Trophoblast cell (in vitro differentiated cells and primary cell): ENCODE results near the gene WIPF2.
"Not testable (repeated sequence)": the region's sequence is repeated elsewhere in the genome, so short reads cannot be mapped to it uniquely, and the experiment has no call there.

Experiments used
- DNase-seq, 2 donors: peaks; one replicate each; pipeline ENCODE4 v3.0.0-alpha.2; 2016
- H2AFZ ChIP-seq: 2 replicates; pipeline ENCODE4 v1.6.1; 2013; ENCODE audit warnings: low read length, moderate library complexity, mild to moderate bottlenecking; ENCODE audit not compliant: insufficient read depth, poor library complexity
- H2AK5ac ChIP-seq: 2 replicates; pipeline ENCODE4 v1.6.1; 2013; ENCODE audit warnings: mild to moderate bottlenecking, low read length
- H2BK120ac ChIP-seq: 2 replicates; pipeline ENCODE4 v1.6.1; 2013; ENCODE audit warnings: low read length, mild to moderate bottlenecking, moderate library complexity; ENCODE audit not compliant: insufficient read depth, poor library complexity
- H2BK12ac ChIP-seq: 2 replicates; pipeline ENCODE4 v1.6.1; 2013; ENCODE audit warnings: mild to moderate bottlenecking, low read length, moderate library complexity
- H2BK5ac ChIP-seq: 2 replicates; pipeline ENCODE4 v1.6.1; 2013; ENCODE audit warnings: low read length, low read depth, moderate library complexity, mild to moderate bottlenecking; ENCODE audit not compliant: poor library complexity
- H3K14ac ChIP-seq: 2 replicates; pipeline ENCODE4 v1.6.1; 2013; ENCODE audit warnings: mild to moderate bottlenecking, low read length
- H3K18ac ChIP-seq: 2 replicates; pipeline ENCODE4 v1.6.1; 2013; ENCODE audit warnings: mild to moderate bottlenecking, low read length
- H3K23ac ChIP-seq: 2 replicates; pipeline ENCODE4 v1.6.1; 2013; ENCODE audit warnings: low read length
- H3K27ac ChIP-seq: 2 replicates; pipeline ENCODE4 v1.5.1; 2013; ENCODE audit warnings: low read depth, mild to moderate bottlenecking, inconsistent platforms, low read length, moderate library complexity
- H3K27me3 ChIP-seq: 2 replicates; pipeline ENCODE4 v1.6.1; 2013; ENCODE audit warnings: inconsistent platforms, mild to moderate bottlenecking, low read length, moderate library complexity; ENCODE audit not compliant: insufficient read depth
- H3K36me3 ChIP-seq, 2 experiments: 1 replicate in 1 of 2; 2 replicates in 1 of 2; pipeline ENCODE4 v1.6.1; 2013; ENCODE audit warnings: low read length in 2 of 2, mild to moderate bottlenecking in 2 of 2, moderate library complexity in 1 of 2; ENCODE audit not compliant: insufficient read depth in 2 of 2, control insufficient read depth in 1 of 2
- H3K4ac ChIP-seq: 2 replicates; pipeline ENCODE4 v1.6.1; 2013; ENCODE audit warnings: low read depth, mild to moderate bottlenecking, low read length, moderate library complexity
- H3K4me1 ChIP-seq, 2 experiments: 1 replicate in 1 of 2; 2 replicates in 1 of 2; pipeline ENCODE4 v1.6.1; 2013; ENCODE audit warnings: low read length in 2 of 2, mild to moderate bottlenecking in 2 of 2, moderate library complexity in 1 of 2; ENCODE audit not compliant: insufficient read depth in 2 of 2, control insufficient read depth in 1 of 2
- H3K4me2 ChIP-seq: 2 replicates; pipeline ENCODE4 v1.6.1; 2013; ENCODE audit warnings: inconsistent platforms, mild to moderate bottlenecking, low read length, moderate library complexity
- H3K4me3 ChIP-seq: 2 replicates; pipeline ENCODE4 v1.5.1; 2013; ENCODE audit warnings: mild to moderate bottlenecking, low read depth, low read length, inconsistent platforms
- H3K79me1 ChIP-seq: one replicate; pipeline ENCODE4 v1.6.1; 2013; ENCODE audit warnings: low read length
- H3K79me2 ChIP-seq: 2 replicates; pipeline ENCODE4 v1.6.1; 2013; ENCODE audit warnings: low read length, mild to moderate bottlenecking; ENCODE audit not compliant: control insufficient read depth, insufficient read depth, poor library complexity
- H3K9ac ChIP-seq: 2 replicates; pipeline ENCODE4 v1.6.1; 2013; ENCODE audit warnings: mild to moderate bottlenecking, low read length
- H3K9me3 ChIP-seq: 2 replicates; pipeline ENCODE4 v1.6.1; 2013; ENCODE audit warnings: low read depth, mild to moderate bottlenecking, control low read depth, inconsistent platforms, low read length; ENCODE audit not compliant: insufficient read depth
- H4K12ac ChIP-seq: 2 replicates; pipeline ENCODE4 v1.6.1; 2013; ENCODE audit warnings: low read depth, mild to moderate bottlenecking, low read length, moderate library complexity
- H4K8ac ChIP-seq: 2 replicates; pipeline ENCODE4 v1.6.1; 2013; ENCODE audit warnings: low read depth, mild to moderate bottlenecking, low read length, moderate library complexity
- H4K91ac ChIP-seq: one replicate; pipeline ENCODE4 v1.6.1; 2013; ENCODE audit warnings: low read depth, mild to moderate bottlenecking, low read length, moderate library complexity
- WGBS: extraction: QIAGEN DNeasy Blood & Tissue Kit; methylation state at CpG from one replicate; pipeline ENCODE4 v1.1.7; 2013; ENCODE audit warnings: missing lambda C conversion rate; ENCODE audit not compliant: insufficient read length, insufficient coverage; ENCODE audit errors: extremely low coverage; 5-methylcytosine and 5-hydroxymethylcytosine counted together

The WIPF2 gene

DNA sequence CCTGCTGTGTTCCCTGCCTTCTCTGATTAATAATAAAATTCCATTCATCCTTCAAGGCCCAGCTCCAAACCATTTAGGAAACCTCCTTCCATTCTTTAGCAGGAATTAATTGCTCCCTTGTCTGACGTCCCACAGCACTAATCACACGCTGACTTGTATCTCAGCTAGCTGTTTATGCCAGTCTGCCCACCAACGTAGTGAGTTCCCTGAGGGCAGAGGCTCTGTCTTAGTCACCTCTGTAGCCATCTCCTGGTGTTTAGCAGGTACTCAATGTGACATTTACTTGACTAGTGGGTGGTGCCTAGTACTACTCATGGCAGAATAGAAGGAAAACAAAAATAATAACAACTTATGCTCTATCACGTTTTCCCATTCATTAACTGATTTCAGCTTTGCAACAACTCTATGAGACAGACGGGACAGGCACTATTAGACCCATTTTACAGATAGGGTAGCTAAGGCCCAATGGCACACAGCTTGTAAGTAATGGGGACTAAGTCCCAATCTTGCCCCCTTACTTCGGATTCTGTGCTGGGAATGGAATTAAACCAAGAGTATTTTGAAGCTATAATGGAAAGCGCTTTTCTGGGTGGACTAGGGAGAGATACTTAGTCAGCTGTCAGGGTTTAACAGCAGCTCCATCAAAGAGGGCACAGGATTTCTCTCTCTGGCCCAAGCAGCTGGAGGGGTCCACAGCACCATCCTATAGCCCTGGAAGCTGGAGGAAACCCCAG is 931 bp upstream of the WIPF2 start:
- Histone ChIP-seq H4K8ac (peak overlapping the region; percentile 98), H3K18ac (no peak overlapping the region), H3K79me1 (peaks cover 8% of the 10 kb centered on the region), H4K91ac (peak overlapping the region; percentile 68), H3K79me2 (peaks cover 12% of the 10 kb centered on the region), H4K12ac (peak overlapping the region; percentile 95), H3K36me3 (no peaks in the 10 kb centered on the region), H2BK12ac (no peak overlapping the region), H3K4me3 (no peak overlapping the region), H3K4me1 (peaks cover 5% of the 10 kb centered on the region in 2 experiments), H2AFZ (peak overlapping the region; percentile 23), H3K4me2 (peak overlapping the region; percentile 97), H3K9me3 (no peaks in the 10 kb centered on the region), H3K27ac (no peak overlapping the region), H2AK5ac (no peak overlapping the region), H3K4ac (peak overlapping the region; percentile 85), H3K14ac (no peak overlapping the region), H3K9ac (no peak overlapping the region), H2BK5ac (no peak overlapping the region), H3K23ac (no peak overlapping the region), H3K27me3 (no peaks in the 10 kb centered on the region), H2BK120ac (no peak overlapping the region)
- no CpG with 5 or more reads among the region's 7 CpGs for WGBS
- no peak for DNase-seq

DNA sequence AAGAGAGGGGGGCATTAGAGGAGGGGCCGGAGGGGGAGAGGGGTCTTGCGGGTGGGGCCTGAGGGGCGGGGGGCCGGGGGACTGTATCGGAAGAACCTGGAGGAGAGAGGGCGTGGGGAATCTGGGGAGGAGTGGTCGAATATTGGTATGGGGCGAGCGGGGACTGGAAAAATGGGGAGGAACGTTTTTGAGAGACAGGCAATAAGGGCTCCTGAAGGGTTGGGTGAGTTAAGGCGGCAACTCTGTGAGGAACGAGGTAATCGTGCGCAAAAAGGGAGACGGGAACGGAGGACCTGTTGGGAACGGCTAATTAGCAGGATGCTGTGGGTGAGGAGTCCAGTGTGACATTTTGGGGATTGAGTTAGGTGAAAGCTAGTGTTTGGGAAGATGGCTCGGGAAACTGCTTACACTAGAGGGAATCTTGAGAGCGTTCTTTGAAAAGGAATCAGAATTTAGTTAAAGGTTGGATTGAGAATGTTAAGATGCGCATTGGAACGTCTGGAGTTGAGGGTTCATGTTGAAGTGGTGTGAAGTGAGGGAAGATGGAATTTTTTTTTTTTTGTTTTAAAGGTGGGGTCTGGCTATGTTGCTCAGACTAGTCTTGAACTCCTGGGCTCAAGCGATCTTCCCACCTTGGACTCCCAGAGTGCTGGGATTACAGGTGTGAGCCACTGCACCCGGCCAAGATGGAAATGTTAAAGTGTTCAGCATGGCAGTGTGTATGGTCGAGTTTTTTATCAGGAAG is 662 bp downstream of the WIPF2 start:
- DNase-seq = peak; percentile 28 to 61
- H3K9ac ChIP-seq = peak overlapping the region; percentile 84
- peak overlapping the region; percentile 92 for H2AK5ac ChIP-seq
- peak overlapping the region; percentile 81 for H3K4me2 ChIP-seq
- peak overlapping the region; percentile 59 for H4K8ac ChIP-seq
- H3K4me3 ChIP-seq = peak overlapping the region; percentile 81
- H3K27me3 ChIP-seq = no peaks in the 10 kb centered on the region
- H4K91ac ChIP-seq = peak overlapping the region; percentile 82
- H3K23ac ChIP-seq = peak overlapping the region; percentile 38
- peak overlapping the region; percentile 100 for H3K27ac ChIP-seq
- H3K18ac ChIP-seq = peak overlapping the region; percentile 74
- peak overlapping the region; percentile 26 for H2AFZ ChIP-seq
- peak overlapping the region; percentile 63 for H4K12ac ChIP-seq
- H3K4ac ChIP-seq = peak overlapping the region; percentile 65
- H3K79me2 ChIP-seq = peaks cover 13% of the 10 kb centered on the region
- H3K79me1 ChIP-seq = peaks cover 8% of the 10 kb centered on the region
- no peak overlapping the region for H2BK12ac ChIP-seq
- H2BK120ac ChIP-seq = no peak overlapping the region
- no peaks in the 10 kb centered on the region for H3K36me3 ChIP-seq
- H3K9me3 ChIP-seq = no peaks in the 10 kb centered on the region
- WGBS = 95% methylated on average over 2 of the region's 24 CpGs
- H3K14ac ChIP-seq = peak overlapping the region; percentile 65
- peaks cover 5% of the 10 kb centered on the region in 2 experiments for H3K4me1 ChIP-seq
- H2BK5ac ChIP-seq = peak overlapping the region; percentile 33

DNA sequence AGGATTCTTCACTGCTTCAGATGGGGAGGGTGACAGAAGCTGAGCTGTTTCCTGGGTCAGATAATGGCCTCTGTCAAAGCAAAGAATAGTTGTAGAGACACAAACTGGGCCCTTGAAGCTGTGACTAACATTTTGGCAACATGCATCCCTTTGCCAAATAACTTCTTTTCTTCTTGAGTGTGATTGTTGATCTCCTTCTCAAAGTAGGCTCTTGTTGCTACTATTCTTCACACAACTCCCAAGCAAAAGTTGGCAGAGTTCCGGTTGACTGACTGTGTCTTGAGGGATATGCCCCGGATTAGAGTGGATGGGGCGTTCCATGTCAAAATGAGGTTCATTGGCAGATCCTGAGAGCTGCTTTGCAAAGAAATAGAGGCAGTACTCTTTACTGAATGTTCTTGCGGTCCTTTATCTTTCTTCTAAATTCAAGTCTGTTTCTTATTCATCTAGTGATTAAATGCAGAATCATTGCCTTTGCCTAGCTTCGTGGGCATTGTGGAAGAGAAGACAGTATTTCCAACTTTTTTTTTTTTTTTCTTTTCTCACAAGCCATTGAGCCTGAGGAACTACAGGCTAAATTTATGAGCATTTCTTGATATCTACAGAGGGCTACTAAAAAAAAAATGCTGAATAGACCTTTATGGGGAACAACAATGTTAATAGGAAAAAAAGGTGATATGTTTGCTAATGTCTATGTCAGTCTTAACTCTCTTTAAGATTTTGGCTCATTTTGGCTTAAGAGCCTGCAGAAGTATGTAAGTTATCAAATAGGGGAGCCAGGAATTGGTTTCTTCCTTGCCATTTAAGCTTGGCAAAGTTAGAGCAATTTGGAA is 5.8 kb downstream of the WIPF2 start:
- H2AFZ ChIP-seq = no peak overlapping the region
- H2BK120ac ChIP-seq = no peak overlapping the region
- H3K4me2 ChIP-seq = no peak overlapping the region
- H4K91ac ChIP-seq = no peak overlapping the region
- no peaks in the 10 kb centered on the region for H3K27me3 ChIP-seq
- WGBS = no CpG with 5 or more reads among the region's 5 CpGs
- H3K18ac ChIP-seq = no peak overlapping the region
- no peak overlapping the region for H2BK12ac ChIP-seq
- peaks cover 12% of the 10 kb centered on the region for H3K79me2 ChIP-seq
- H2BK5ac ChIP-seq = no peak overlapping the region
- H3K4me1 ChIP-seq = peaks cover 2 to 4% of the 10 kb centered on the region in 2 experiments
- no peak overlapping the region for H4K12ac ChIP-seq
- H2AK5ac ChIP-seq = no peak overlapping the region
- no peaks in the 10 kb centered on the region for H3K79me1 ChIP-seq
- DNase-seq = no peak
- no peak overlapping the region for H4K8ac ChIP-seq
- peaks cover 6 to 7% of the 10 kb centered on the region in 2 experiments for H3K36me3 ChIP-seq
- H3K9me3 ChIP-seq = no peaks in the 10 kb centered on the region
- no peak overlapping the region for H3K4me3 ChIP-seq
- H3K4ac ChIP-seq = peak overlapping the region; percentile 83
- H3K23ac ChIP-seq = no peak overlapping the region
- H3K14ac ChIP-seq = no peak overlapping the region
- no peak overlapping the region for H3K9ac ChIP-seq
- H3K27ac ChIP-seq = no peak overlapping the region

DNA sequence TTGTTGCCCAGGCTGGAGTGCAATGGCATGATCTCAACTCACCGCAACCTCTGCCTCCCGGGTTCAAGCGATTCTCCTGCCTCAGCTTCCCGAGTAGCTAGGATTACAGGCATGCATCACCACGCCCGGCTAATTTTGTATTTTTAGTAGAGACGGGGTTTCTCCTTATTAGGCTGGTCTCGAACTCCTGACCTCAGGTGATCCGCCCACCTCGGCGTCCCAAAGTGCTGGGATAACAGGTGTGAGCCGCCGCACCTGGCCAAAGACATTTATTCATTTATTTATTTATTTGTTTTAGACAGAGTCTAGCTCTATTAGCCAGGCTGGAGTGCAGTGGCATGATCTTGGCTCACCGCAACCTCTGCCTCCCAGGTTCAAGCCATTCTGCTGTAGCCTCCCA is 10.0 kb downstream of the WIPF2 start:
- not testable (repeated sequence) for H3K4ac ChIP-seq, H2BK12ac ChIP-seq, H3K18ac ChIP-seq, H3K4me3 ChIP-seq, H3K4me2 ChIP-seq, H3K4me1 ChIP-seq, H4K8ac ChIP-seq, H3K27ac ChIP-seq, H2AFZ ChIP-seq, H3K23ac ChIP-seq, H3K14ac ChIP-seq, DNase-seq, H3K79me1 ChIP-seq, H2BK120ac ChIP-seq, H4K12ac ChIP-seq, H4K91ac ChIP-seq, H3K9me3 ChIP-seq, H3K79me2 ChIP-seq, H3K9ac ChIP-seq, H2AK5ac ChIP-seq, H3K27me3 ChIP-seq, H2BK5ac ChIP-seq
- H3K36me3 ChIP-seq = peaks cover 17 to 20% of the 10 kb centered on the region in 2 experiments
- WGBS = no CpG with 5 or more reads among the region's 14 CpGs
